Measurements from ENCODE around the gene LRRC4C.

GRCh38 chr11:41246399-41246745 is 213.1 kb downstream of the LRRC4C start:
- TF ChIP-seq CTCF (conservative IDR thresholded peaks at IDR 0.05; ENCODE audit: low read depth, low read length) (no peak), EZH2 (IDR thresholded peaks at IDR 0.05; ENCODE audit: low read length, unreplicated experiment) (no peak), EZH2phosphoT487 (IDR thresholded peaks at IDR 0.05; ENCODE audit: borderline replicate concordance, low read length) (no peak)
